Mesenchymal stem cell (in vitro differentiated cells and primary cell): Measurements from ENCODE around the gene FAM227B.
"Not testable (repeated sequence)": the region's sequence is repeated elsewhere in the genome, so short reads cannot be mapped to it uniquely, and the experiment has no call there.

Source experiments
- DNase-seq: peaks from one replicate; pipeline ENCODE4 v3.0.0-alpha.2; 2013
- H2AFZ ChIP-seq: one replicate; pipeline ENCODE4 v1.6.1; 2013; ENCODE audit warnings: low read depth, mild to moderate bottlenecking, control low read depth, inconsistent platforms, low read length, moderate library complexity
- H2AK5ac ChIP-seq: 2 replicates; pipeline ENCODE4 v1.6.1; 2013; ENCODE audit warnings: low read length, moderate library complexity, mild to moderate bottlenecking, inconsistent platforms; ENCODE audit not compliant: severe bottlenecking
- H2BK120ac ChIP-seq: one replicate; pipeline ENCODE4 v1.6.1; 2013; ENCODE audit warnings: low read depth, mild to moderate bottlenecking, inconsistent platforms, low read length, moderate library complexity
- H2BK12ac ChIP-seq, 2 experiments: one replicate each; pipeline ENCODE4 v1.6.1; 2013; ENCODE audit warnings: inconsistent platforms in 2 of 2, low read length in 2 of 2, mild to moderate bottlenecking in 2 of 2, moderate library complexity in 2 of 2, control low read depth in 1 of 2
- H2BK15ac ChIP-seq: one replicate; pipeline ENCODE4 v1.6.1; 2013; ENCODE audit warnings: mild to moderate bottlenecking, low read depth, inconsistent platforms; ENCODE audit not compliant: poor library complexity, severe bottlenecking
- H2BK5ac ChIP-seq: 2 replicates; pipeline ENCODE4 v1.6.1; 2013; ENCODE audit warnings: low read depth, mild to moderate bottlenecking, low read length, control low read depth, inconsistent platforms; ENCODE audit not compliant: poor library complexity, severe bottlenecking
- H3K14ac ChIP-seq, 2 experiments: one replicate each; pipeline ENCODE4 v1.6.1; 2013; ENCODE audit warnings: inconsistent platforms in 2 of 2, low read length in 2 of 2, control low read depth in 1 of 2, mild to moderate bottlenecking in 1 of 2, moderate library complexity in 1 of 2
- H3K18ac ChIP-seq, 2 experiments: one replicate each; pipeline ENCODE4 v1.6.1; 2013; ENCODE audit warnings: inconsistent platforms in 2 of 2, low read length in 2 of 2, control low read depth in 1 of 2, low read depth in 1 of 2, mild to moderate bottlenecking in 1 of 2
- H3K23ac ChIP-seq, 2 experiments: one replicate each; pipeline ENCODE4 v1.6.1; 2013; ENCODE audit warnings: inconsistent platforms in 2 of 2, low read length in 2 of 2, mild to moderate bottlenecking in 2 of 2, moderate library complexity in 2 of 2, control low read depth in 1 of 2
- H3K27ac ChIP-seq: 2 replicates; pipeline ENCODE4 v1.5.1; 2013; ENCODE audit warnings: mild to moderate bottlenecking, moderate library complexity, low read length, control low read depth, inconsistent platforms; ENCODE audit not compliant: poor library complexity, severe bottlenecking
- H3K27me3 ChIP-seq, 2 experiments: 2 replicates each; pipeline versions ENCODE4 v1.6.1 to v1.7.0; 2013; ENCODE audit warnings: low read length in 2 of 2, mild to moderate bottlenecking in 2 of 2, moderate library complexity in 2 of 2, control low read depth in 1 of 2, inconsistent platforms in 1 of 2; ENCODE audit not compliant: control insufficient read depth in 1 of 2, insufficient read depth in 1 of 2
- H3K36me3 ChIP-seq, 2 experiments: 2 replicates each; pipeline versions ENCODE4 v1.6.1 to v1.7.0; 2013; ENCODE audit warnings: low read length in 2 of 2, control low read depth in 1 of 2, inconsistent platforms in 1 of 2, low read depth in 1 of 2, mild to moderate bottlenecking in 1 of 2; ENCODE audit not compliant: insufficient read depth in 2 of 2, control insufficient read depth in 1 of 2
- H3K4ac ChIP-seq, 2 experiments: one replicate each; pipeline ENCODE4 v1.6.1; 2013; ENCODE audit warnings: inconsistent platforms in 2 of 2, low read length in 2 of 2, mild to moderate bottlenecking in 2 of 2, moderate library complexity in 2 of 2, control low read depth in 1 of 2, low read depth in 1 of 2
- H3K4me1 ChIP-seq: 2 replicates; pipeline ENCODE4 v1.6.1; 2013; ENCODE audit warnings: low read depth, low read length, control low read depth; ENCODE audit not compliant: control insufficient read depth, insufficient read depth
- H3K4me2 ChIP-seq: 2 replicates; pipeline ENCODE4 v1.6.1; 2013; ENCODE audit warnings: low read length, mild to moderate bottlenecking, inconsistent platforms; ENCODE audit not compliant: poor library complexity, severe bottlenecking
- H3K4me3 ChIP-seq, 2 experiments: 2 replicates each; pipeline versions ENCODE4 v1.5.1 to v1.7.0; 2013; ENCODE audit warnings: low read length in 2 of 2, mild to moderate bottlenecking in 2 of 2, control low read depth in 1 of 2, low read depth in 1 of 2; ENCODE audit not compliant: insufficient read depth in 1 of 2
- H3K79me1 ChIP-seq: replicated peaks from 2 replicates; pipeline ENCODE4 v1.6.1; 2013; ENCODE audit warnings: mild to moderate bottlenecking, control low read depth, low read length, inconsistent platforms; ENCODE audit not compliant: poor library complexity, severe bottlenecking
- H3K9ac ChIP-seq: 2 replicates; pipeline ENCODE4 v1.7.0; 2013; ENCODE audit warnings: mild to moderate bottlenecking, low read length, moderate library complexity
- H3K9me3 ChIP-seq: 2 replicates; pipeline ENCODE4 v1.7.0; 2013; ENCODE audit warnings: mild to moderate bottlenecking, low read length; ENCODE audit not compliant: control insufficient read depth
- H4K8ac ChIP-seq: one replicate; pipeline ENCODE4 v1.6.1; 2013; ENCODE audit warnings: inconsistent platforms, mild to moderate bottlenecking, low read length, moderate library complexity
- H4K91ac ChIP-seq: one replicate; pipeline ENCODE4 v1.6.1; 2013; ENCODE audit warnings: mild to moderate bottlenecking, low read length, inconsistent platforms
- WGBS: methylation state at CpG from one replicate; pipeline ENCODE4 v1.1.7; 2013; ENCODE audit warnings: mixed read lengths; 5-methylcytosine and 5-hydroxymethylcytosine counted together

Gene FAM227B

DNA sequence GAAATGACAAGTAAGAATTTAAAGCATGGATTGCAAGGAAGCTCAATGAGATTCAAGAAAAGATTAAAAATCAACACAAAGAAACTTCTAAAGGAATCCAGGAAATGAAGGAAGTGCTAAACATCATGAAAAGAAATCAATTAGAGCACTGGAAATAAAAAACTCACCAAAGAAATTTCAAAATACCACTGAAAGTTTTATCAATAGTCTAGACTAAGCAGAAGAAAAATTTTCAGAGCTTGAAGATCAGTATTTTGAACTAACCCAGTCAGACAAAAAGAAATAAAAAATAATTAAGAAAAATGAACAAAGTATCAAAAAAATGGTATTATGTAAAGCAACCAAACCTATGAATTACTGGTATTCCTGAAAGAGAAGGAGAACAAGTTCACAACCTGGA is 60.6 kb downstream of the FAM227B start:
- no peaks in the 10 kb centered on the region for H3K36me3 ChIP-seq
- H3K4ac ChIP-seq, result no peak overlapping the region
- no peak for DNase-seq
- no peaks in the 10 kb centered on the region for H3K4me1 ChIP-seq
- no peak overlapping the region for H4K8ac ChIP-seq
- no peak overlapping the region for H2BK5ac ChIP-seq
- no peak overlapping the region for H3K9ac ChIP-seq
- H3K27ac ChIP-seq, result no peak overlapping the region
- H3K14ac ChIP-seq, result no peak overlapping the region
- H3K4me3 ChIP-seq, result no peak overlapping the region
- no peaks in the 10 kb centered on the region for H3K79me1 ChIP-seq
- no peak overlapping the region for H3K18ac ChIP-seq
- H4K91ac ChIP-seq, result no peak overlapping the region
- no peaks in the 10 kb centered on the region for H3K27me3 ChIP-seq
- H2BK15ac ChIP-seq, result no peak overlapping the region
- H2BK12ac ChIP-seq, result no peak overlapping the region
- no peak overlapping the region for H2AK5ac ChIP-seq
- H3K9me3 ChIP-seq, result peaks cover 41% of the 10 kb centered on the region
- H2BK120ac ChIP-seq, result no peak overlapping the region
- H2AFZ ChIP-seq, result no peak overlapping the region
- H3K4me2 ChIP-seq, result no peak overlapping the region
- no peak overlapping the region for H3K23ac ChIP-seq

DNA sequence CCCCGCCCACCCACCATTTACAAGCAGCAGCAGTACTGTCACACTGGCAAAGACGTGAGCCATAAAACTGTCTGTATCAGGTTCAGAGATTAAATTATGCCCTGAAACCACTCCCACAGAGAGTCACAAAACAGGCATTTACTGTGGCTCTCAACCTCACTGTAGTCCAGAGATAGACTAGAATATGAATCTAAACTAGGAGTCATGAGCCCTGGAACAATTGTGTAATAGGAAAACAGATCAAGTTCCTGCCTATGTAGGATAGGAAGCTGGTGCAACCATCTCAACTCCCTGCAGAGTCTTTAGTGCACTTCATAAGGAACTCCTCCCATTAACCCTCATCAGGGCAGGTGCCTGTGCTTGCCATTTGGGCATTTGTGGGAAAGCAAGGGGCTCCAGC is 61.7 kb downstream of the FAM227B start:
- H4K91ac ChIP-seq, result no peak overlapping the region
- H2BK120ac ChIP-seq, result no peak overlapping the region
- peaks cover 46% of the 10 kb centered on the region for H3K9me3 ChIP-seq
- no peak overlapping the region for H2BK12ac ChIP-seq
- H2BK5ac ChIP-seq, result no peak overlapping the region
- H3K9ac ChIP-seq, result no peak overlapping the region
- H3K79me1 ChIP-seq, result no peaks in the 10 kb centered on the region
- H3K18ac ChIP-seq, result no peak overlapping the region
- no peaks in the 10 kb centered on the region for H3K36me3 ChIP-seq
- no peaks in the 10 kb centered on the region for H3K4me1 ChIP-seq
- H4K8ac ChIP-seq, result no peak overlapping the region
- no peak overlapping the region for H3K14ac ChIP-seq
- no peak overlapping the region for H3K23ac ChIP-seq
- no peak overlapping the region for H3K4me2 ChIP-seq
- no peak overlapping the region for H2AK5ac ChIP-seq
- no peaks in the 10 kb centered on the region for H3K27me3 ChIP-seq
- WGBS, result 96% methylated on average over 2 of the region's 2 CpGs
- H2AFZ ChIP-seq, result no peak overlapping the region
- H3K27ac ChIP-seq, result no peak overlapping the region
- no peak overlapping the region for H3K4ac ChIP-seq
- H3K4me3 ChIP-seq, result no peak overlapping the region
- DNase-seq, result peak; percentile 5
- no peak overlapping the region for H2BK15ac ChIP-seq

DNA sequence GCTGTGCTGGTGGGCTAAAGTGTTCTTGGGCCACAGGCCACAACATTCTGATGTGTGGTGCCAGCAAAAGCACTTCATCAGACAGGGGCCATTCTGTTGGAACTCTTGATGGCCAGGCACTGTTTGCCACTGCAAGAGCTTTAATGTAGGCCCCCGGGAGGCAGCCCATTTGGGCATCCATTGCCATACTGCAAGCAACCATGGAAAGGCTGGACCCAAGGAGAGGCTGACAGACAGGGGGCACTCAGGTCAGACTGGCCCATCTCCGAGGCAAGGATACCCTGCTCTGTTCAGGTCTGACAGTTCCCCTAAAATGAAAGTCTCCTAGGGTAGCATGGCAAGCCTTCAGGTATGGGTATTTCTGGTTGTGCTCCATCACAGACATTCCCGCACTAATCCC is 64.2 kb downstream of the FAM227B start:
- H4K91ac ChIP-seq, result peak overlapping the region; percentile 46
- no peak overlapping the region for H3K23ac ChIP-seq
- H3K9ac ChIP-seq, result no peak overlapping the region
- no peak overlapping the region for H3K18ac ChIP-seq
- 91% methylated on average over 3 of the region's 3 CpGs for WGBS
- no peaks in the 10 kb centered on the region for H3K79me1 ChIP-seq
- H3K36me3 ChIP-seq, result no peaks in the 10 kb centered on the region
- H2BK12ac ChIP-seq, result no peak overlapping the region
- H3K14ac ChIP-seq, result no peak overlapping the region
- H4K8ac ChIP-seq, result no peak overlapping the region
- no peak overlapping the region for H2AFZ ChIP-seq
- peaks cover 41% of the 10 kb centered on the region for H3K9me3 ChIP-seq
- no peak overlapping the region for H3K4me3 ChIP-seq
- no peak overlapping the region for H2AK5ac ChIP-seq
- no peak overlapping the region for H2BK5ac ChIP-seq
- H3K27me3 ChIP-seq, result no peaks in the 10 kb centered on the region
- H3K27ac ChIP-seq, result no peak overlapping the region
- no peak overlapping the region for H2BK15ac ChIP-seq
- DNase-seq, result no peak
- H3K4me1 ChIP-seq, result no peaks in the 10 kb centered on the region
- no peak overlapping the region for H3K4ac ChIP-seq
- no peak overlapping the region for H3K4me2 ChIP-seq
- H2BK120ac ChIP-seq, result no peak overlapping the region

DNA sequence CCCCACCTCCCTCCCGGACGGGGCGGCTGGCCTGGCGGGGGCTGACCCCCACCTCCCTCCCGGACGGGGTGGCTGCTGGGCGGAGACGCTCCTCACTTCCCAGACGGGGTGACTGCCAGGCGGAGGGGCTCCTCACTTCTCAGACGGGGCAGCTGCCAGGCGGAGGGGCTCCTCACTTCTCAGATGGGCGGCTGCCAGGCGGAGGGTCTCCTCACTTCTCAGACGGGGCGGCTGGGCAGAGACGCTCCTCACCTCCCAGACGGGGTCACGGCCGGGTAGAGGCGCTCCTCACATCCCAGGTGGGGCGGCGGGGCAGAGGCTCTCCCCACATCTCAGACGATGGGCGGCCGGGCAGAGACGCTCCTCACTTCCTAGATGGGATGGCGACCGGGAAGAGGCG is 70.3 kb downstream of the FAM227B start:
- H3K27me3 ChIP-seq, H3K4me3 ChIP-seq: not testable (repeated sequence)

More for the DNA sequence above, 70.3 kb downstream of the FAM227B start:
- not testable (repeated sequence) for H2BK5ac ChIP-seq, H3K27ac ChIP-seq, H2BK15ac ChIP-seq, H3K4ac ChIP-seq, H2AK5ac ChIP-seq, H2BK12ac ChIP-seq, H3K14ac ChIP-seq, H3K4me1 ChIP-seq, H3K4me2 ChIP-seq, H3K79me1 ChIP-seq, H3K18ac ChIP-seq, H3K36me3 ChIP-seq, DNase-seq, H4K8ac ChIP-seq, H3K23ac ChIP-seq, H2AFZ ChIP-seq, H3K9ac ChIP-seq, H4K91ac ChIP-seq, H2BK120ac ChIP-seq
- H3K9me3 ChIP-seq, result peaks cover 22% of the 10 kb centered on the region
- WGBS, result 92% methylated on average over 9 of the region's 30 CpGs
